Keratinocyte (primary cell): ENCODE results near the gene ZBED4. TPM values are rescaled to one million over a fixed set of nuclear protein-coding genes. Genes with fewer than 3 reads are reported as not detected.

Experiments
- DNase-seq: peaks from one replicate; pipeline ENCODE4 v3.0.0-alpha.2; 2011; ENCODE audit warnings: low read depth, missing footprints, low spot score
- FAIRE-seq: peaks from 2 replicates; lab custom pipeline; 2011; peaks lifted over from hg19 to GRCh38; lab: Jason Lieb, UNC
- H2AFZ ChIP-seq: 2 replicates; pipeline ENCODE4 v1.6.0; 2012; ENCODE audit warnings: low read length, control low read depth, inconsistent platforms; ENCODE audit not compliant: control insufficient read depth
- H3K27ac ChIP-seq: 2 replicates; pipeline ENCODE4 v1.5.1; 2011; ENCODE audit warnings: low read length; ENCODE audit not compliant: control insufficient read depth, insufficient read depth
- H3K27me3 ChIP-seq: 3 replicates; pipeline ENCODE4 v1.6.0; 2011; ENCODE audit warnings: low read length; ENCODE audit not compliant: control insufficient read depth, insufficient read depth; ENCODE audit errors: extremely low read depth
- H3K36me3 ChIP-seq, 2 experiments: 2 replicates in 1 of 2; 3 replicates in 1 of 2; pipeline ENCODE4 v1.5.1; 2011; ENCODE audit warnings: low read length in 2 of 2, mild to moderate bottlenecking in 1 of 2; ENCODE audit not compliant: control insufficient read depth in 2 of 2, insufficient read depth in 2 of 2; ENCODE audit errors: extremely low read depth in 1 of 2
- H3K4me1 ChIP-seq: 3 replicates; pipeline ENCODE4 v1.5.1; 2011; ENCODE audit warnings: low read length; ENCODE audit not compliant: control insufficient read depth, insufficient read depth; ENCODE audit errors: extremely low read depth
- H3K4me2 ChIP-seq: 3 replicates; pipeline ENCODE4 v1.6.0; 2011; ENCODE audit warnings: low read depth, low read length; ENCODE audit not compliant: control insufficient read depth, insufficient read depth; ENCODE audit errors: extremely low read depth
- H3K4me3 ChIP-seq, 3 experiments: fragments of 200-600 bp in 1 of 3; sonication (generic) in 1 of 3; 2 replicates in 2 of 3; 3 replicates in 1 of 3; pipeline ENCODE4 v1.5.1; 2011 to 2016; ENCODE audit warnings: low read length in 3 of 3, mild to moderate bottlenecking in 3 of 3, control low read depth in 2 of 3, inconsistent platforms in 1 of 3, low read depth in 1 of 3, mixed read lengths in 1 of 3, mixed run types in 1 of 3, moderate library complexity in 1 of 3; ENCODE audit not compliant: control insufficient read depth in 2 of 3, insufficient read depth in 2 of 3; ENCODE audit errors: extremely low read depth in 1 of 3
- H3K79me2 ChIP-seq: 2 replicates; pipeline ENCODE4 v1.6.0; 2012; ENCODE audit warnings: low read length; ENCODE audit not compliant: control insufficient read depth, insufficient read depth
- H3K9ac ChIP-seq: 3 replicates; pipeline ENCODE4 v1.6.0; 2011; ENCODE audit warnings: low read length; ENCODE audit not compliant: control insufficient read depth, insufficient read depth; ENCODE audit errors: extremely low read depth
- H3K9me1 ChIP-seq: 3 replicates; pipeline ENCODE4 v1.6.0; 2011; ENCODE audit warnings: low read length; ENCODE audit not compliant: control insufficient read depth, insufficient read depth; ENCODE audit errors: extremely low read depth
- H3K9me3 ChIP-seq: 2 replicates; pipeline ENCODE4 v1.5.1; 2012; ENCODE audit warnings: low read depth, low read length; ENCODE audit not compliant: control insufficient read depth
- H4K20me1 ChIP-seq: 3 replicates; pipeline ENCODE4 v1.6.0; 2011; ENCODE audit warnings: low read length; ENCODE audit not compliant: control insufficient read depth, insufficient read depth; ENCODE audit errors: extremely low read depth
- EZH2 ChIP-seq: IDR thresholded peaks from one replicate; pipeline ENCODE4 v1.6.1; 2012; ENCODE audit warnings: inconsistent platforms, mild to moderate bottlenecking, low read length, moderate library complexity
- dilution Hi-C: fragments of 300-500 bp; cut with MboI; formaldehyde crosslinking; loops from one replicate; pipeline ENCODE4 v1.7.0; 2020; ENCODE audit warnings: low sequenced_read_pairs; ENCODE audit not compliant: extremely low pct_ligation_motif_present
- polyA plus RNA-seq, 5 experiments: library from polyadenylated mRNA; depleted of rRNA in 3 of 5; stranded (reverse) in 3 of 5; stranded (forward) in 1 of 5; unstranded in 1 of 5; fragments of >200 nt; gene quantifications; 1 replicate in 1 of 5; 2 replicates in 3 of 5; 3 replicates in 1 of 5; pipeline versions ENCODE4 v1.2.1 to v1.2.3, GENCODE V29; 2011 to 2012; ENCODE audit warnings: missing spikeins in 2 of 5, low read depth in 1 of 5, low replicate concordance in 1 of 5
- TF ChIP-seq, protein P1 (sequence below), 3 experiments: IDR thresholded peaks in 1 of 3; conservative IDR thresholded peaks in 1 of 3; optimal IDR thresholded peaks in 1 of 3; 2 replicates in 2 of 3; 3 replicates in 1 of 3; pipeline versions ENCODE3 to v1.5.1; 2011; ENCODE audit warnings: low read length in 3 of 3, mild to moderate bottlenecking in 3 of 3, moderate library complexity in 2 of 3, control low read depth in 1 of 3, inconsistent platforms in 1 of 3; ENCODE audit not compliant: insufficient read depth in 2 of 3; ENCODE audit errors: extremely low read depth in 1 of 3

ZBED4 gene
- polyA plus RNA-seq, 1 donor (not counting 4 experiments of a cell fraction or from before 2014, with no cell fraction given) = 7.1 TPM

GRCh38 chr22:49921508-49922278 lies 68.0 kb downstream of the ZBED4 start:
- no peak overlapping the region for H3K4me2 ChIP-seq
- peaks cover 10% of the 10 kb centered on the region for H3K4me1 ChIP-seq
- H3K36me3 ChIP-seq = peaks cover 13 to 19% of the 10 kb centered on the region in 2 experiments
- H3K4me3 ChIP-seq = no peak overlapping the region
- H3K27ac ChIP-seq = no peak overlapping the region
- DNase-seq = no peak
- peaks cover 11% of the 10 kb centered on the region for H3K79me2 ChIP-seq
- no peaks in the 10 kb centered on the region for H3K27me3 ChIP-seq
- H2AFZ ChIP-seq = no peak overlapping the region
- dilution Hi-C loops = no loop called here
- TF ChIP-seq, protein P1, sequence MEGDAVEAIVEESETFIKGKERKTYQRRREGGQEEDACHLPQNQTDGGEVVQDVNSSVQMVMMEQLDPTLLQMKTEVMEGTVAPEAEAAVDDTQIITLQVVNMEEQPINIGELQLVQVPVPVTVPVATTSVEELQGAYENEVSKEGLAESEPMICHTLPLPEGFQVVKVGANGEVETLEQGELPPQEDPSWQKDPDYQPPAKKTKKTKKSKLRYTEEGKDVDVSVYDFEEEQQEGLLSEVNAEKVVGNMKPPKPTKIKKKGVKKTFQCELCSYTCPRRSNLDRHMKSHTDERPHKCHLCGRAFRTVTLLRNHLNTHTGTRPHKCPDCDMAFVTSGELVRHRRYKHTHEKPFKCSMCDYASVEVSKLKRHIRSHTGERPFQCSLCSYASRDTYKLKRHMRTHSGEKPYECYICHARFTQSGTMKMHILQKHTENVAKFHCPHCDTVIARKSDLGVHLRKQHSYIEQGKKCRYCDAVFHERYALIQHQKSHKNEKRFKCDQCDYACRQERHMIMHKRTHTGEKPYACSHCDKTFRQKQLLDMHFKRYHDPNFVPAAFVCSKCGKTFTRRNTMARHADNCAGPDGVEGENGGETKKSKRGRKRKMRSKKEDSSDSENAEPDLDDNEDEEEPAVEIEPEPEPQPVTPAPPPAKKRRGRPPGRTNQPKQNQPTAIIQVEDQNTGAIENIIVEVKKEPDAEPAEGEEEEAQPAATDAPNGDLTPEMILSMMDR (optimal IDR thresholded peaks at IDR 0.05 in 1 of 3, IDR thresholded peaks at IDR 0.05 in 1 of 3, conservative IDR thresholded peaks at IDR 0.05 in 1 of 3; ENCODE audit: extremely low read depth in 1 of 3, insufficient read depth in 2 of 3, low read length in 3 of 3) = no peak
- TF ChIP-seq EZH2 = no peak
- H3K9me1 ChIP-seq = no peaks in the 10 kb centered on the region
- no peaks in the 10 kb centered on the region for H3K9me3 ChIP-seq
- H4K20me1 ChIP-seq = no peaks in the 10 kb centered on the region
- FAIRE-seq = no peak
- H3K9ac ChIP-seq = no peak overlapping the region

GRCh38 chr22:49922484-49922883 lies 68.8 kb downstream of the ZBED4 start:
- DNase-seq = no peak
- Histone ChIP-seq H2AFZ (no peak overlapping the region), H3K4me3 (no peak overlapping the region), H3K79me2 (peaks cover 5% of the 10 kb centered on the region), H3K27ac (no peak overlapping the region), H3K27me3 (no peaks in the 10 kb centered on the region), H3K9me3 (no peaks in the 10 kb centered on the region), H4K20me1 (no peaks in the 10 kb centered on the region), H3K4me2 (no peak overlapping the region), H3K36me3 (peaks cover 13 to 23% of the 10 kb centered on the region in 2 experiments), H3K9me1 (no peaks in the 10 kb centered on the region), H3K9ac (no peak overlapping the region), H3K4me1 (peaks cover 5% of the 10 kb centered on the region)
- dilution Hi-C loops = no loop called here
- no peak for FAIRE-seq
- TF ChIP-seq, protein P1 (optimal IDR thresholded peaks at IDR 0.05 in 1 of 3, IDR thresholded peaks at IDR 0.05 in 1 of 3, conservative IDR thresholded peaks at IDR 0.05 in 1 of 3; ENCODE audit: extremely low read depth in 1 of 3, insufficient read depth in 2 of 3, low read length in 3 of 3) = no peak
- TF ChIP-seq EZH2 = no peak
